ENCODE measurements around the gene TIMM17A. TPM values are rescaled to one million over a fixed set of nuclear protein-coding genes. Genes with fewer than 3 reads are reported as not detected.

TIMM17A gene
- 10 to 100 TPM; 34.8 to 58.3 (median 45.5) TPM for polyA plus RNA-seq
- long read RNA-seq, donor 1, result 0 reads
- long read RNA-seq, donor 2, transcript TIMM17A-201 (6 exons, 1,659 nt), result major isoform, 6 of 6 reads
- long read RNA-seq, donor 2, partial matches to known transcripts, result 0 of 6 reads
- long read RNA-seq, donor 2, other reads (novel, unspliced or antisense), result 0 of 6 reads
- long read RNA-seq, donor 3, transcript TIMM17A-201 (6 exons, 1,659 nt), result major isoform, 9 of 11 reads
- long read RNA-seq, donor 3, partial matches to known transcripts, result 0 of 11 reads
- long read RNA-seq, donor 3, other reads (novel, unspliced or antisense), result 0 of 11 reads
- long read RNA-seq, donor 4, result 0 reads
- long read RNA-seq, donor 5, transcript TIMM17A-201 (6 exons, 1,659 nt), result major isoform, 6 of 16 reads
- long read RNA-seq, donor 5, partial matches to known transcripts, result 8 of 16 reads
- long read RNA-seq, donor 5, other reads (novel, unspliced or antisense), result 0 of 16 reads
- long read RNA-seq, donor 6, transcript TIMM17A-201 (6 exons, 1,659 nt), result major isoform, 10 of 10 reads
- long read RNA-seq, donor 6, partial matches to known transcripts, result 0 of 10 reads
- long read RNA-seq, donor 6, other reads (novel, unspliced or antisense), result 0 of 10 reads
- long read RNA-seq, donor 7, result 0 reads
- long read RNA-seq, donor 8, partial matches to known transcripts, result 0 of 5 reads
- long read RNA-seq, donor 8, other reads (novel, unspliced or antisense), result 0 of 5 reads
- long read RNA-seq, donor 9, partial matches to known transcripts, result 0 of 4 reads
- long read RNA-seq, donor 9, other reads (novel, unspliced or antisense), result 0 of 4 reads
- long read RNA-seq, donor 10, transcript TIMM17A-201 (6 exons, 1,659 nt), result major isoform, 11 of 25 reads
- long read RNA-seq, donor 10, partial matches to known transcripts, result 13 of 25 reads
- long read RNA-seq, donor 10, other reads (novel, unspliced or antisense), result 0 of 25 reads

- H3K27me3 ChIP-seq (ENCODE audit: control insufficient read depth in 3 of 3, insufficient read depth in 3 of 3, low read length in 3 of 3), result no peaks in the 10 kb centered on the region
- peak within 1 kb of the TSS; percentile 80 to 92 (median 86) for H3K4me3 ChIP-seq (ENCODE audit: low read depth in 1 of 3, low read length in 3 of 3)
- peaks cover 2 to 15% (median 6%) of the 10 kb centered on the region in 3 donors for H3K36me3 ChIP-seq (ENCODE audit: control insufficient read depth in 3 of 3, insufficient read depth in 2 of 3, low read depth in 1 of 3, low read length in 3 of 3)
- H3K4me1 ChIP-seq (ENCODE audit: control insufficient read depth in 3 of 3, insufficient read depth in 2 of 3, low read depth in 1 of 3, low read length in 2 of 3), result peaks cover 0 to 2% (median 0%) of the 10 kb centered on the region in 3 donors
- no peaks in the 10 kb centered on the region for H3K9me3 ChIP-seq (ENCODE audit: control insufficient read depth in 2 of 2, insufficient read depth in 1 of 2, low read depth in 1 of 2, low read length in 1 of 2)
- FAIRE-seq (no peak), DNase-seq (peak; percentile 98)
- WGBS, 3 donors, result 0 to 1% (median 0%) methylated on average over 36 to 43 of the region's 43 CpGs
- peak within 1 kb of the TSS; percentile 43 to 92 (median 87) for H3K27ac ChIP-seq (ENCODE audit: low read depth in 1 of 3, low read length in 2 of 3)
Observed at GRCh38 chr1:201955009-201955728, at the start of gene TIMM17A. Gene TIMM17A, plus strand, starts transcription at chr1:201955503. Its CDS starts 24 bp downstream, at chr1:201955527.

GRCh38 chr1:201906336-201906735, 49.0 kb upstream of the TIMM17A start:
- DNase-seq (no peak), FAIRE-seq (no peak)
- Histone ChIP-seq H3K27me3 (ENCODE audit: control insufficient read depth in 3 of 3, insufficient read depth in 3 of 3, low read length in 3 of 3) (peaks cover 0 to 2% (median 0%) of the 10 kb centered on the region in 3 donors), H3K4me3 (ENCODE audit: low read depth in 1 of 3, low read length in 3 of 3) (no peak overlapping the region), H3K4me1 (ENCODE audit: control insufficient read depth in 3 of 3, insufficient read depth in 2 of 3, low read depth in 1 of 3, low read length in 2 of 3) (no peaks in the 10 kb centered on the region), H3K27ac (ENCODE audit: low read depth in 1 of 3, low read length in 2 of 3) (peak overlapping the region in 2 of 3 donors; percentile 59 to 87), H3K9me3 (ENCODE audit: control insufficient read depth in 2 of 2, insufficient read depth in 1 of 2, low read depth in 1 of 2, low read length in 1 of 2) (no peaks in the 10 kb centered on the region), H3K36me3 (ENCODE audit: control insufficient read depth in 3 of 3, insufficient read depth in 2 of 3, low read depth in 1 of 3, low read length in 3 of 3) (peaks cover 0 to 2% (median 0%) of the 10 kb centered on the region in 3 donors)
- WGBS, 3 donors, result 87 to 98% (median 91%) methylated on average over 3 of the region's 3 CpGs

GRCh38 chr1:201907621-201908020, 47.7 kb upstream of the TIMM17A start:
- H3K9me3 ChIP-seq (ENCODE audit: control insufficient read depth in 2 of 2, insufficient read depth in 1 of 2, low read depth in 1 of 2, low read length in 1 of 2), result no peaks in the 10 kb centered on the region
- peak overlapping the region in 1 of 3 donors; percentile 12 for H3K27ac ChIP-seq (ENCODE audit: low read depth in 1 of 3, low read length in 2 of 3)
- H3K4me3 ChIP-seq (ENCODE audit: low read depth in 1 of 3, low read length in 3 of 3), result no peak overlapping the region
- peaks cover 0 to 2% (median 0%) of the 10 kb centered on the region in 3 donors for H3K36me3 ChIP-seq (ENCODE audit: control insufficient read depth in 3 of 3, insufficient read depth in 2 of 3, low read depth in 1 of 3, low read length in 3 of 3)
- no peaks in the 10 kb centered on the region for H3K4me1 ChIP-seq (ENCODE audit: control insufficient read depth in 3 of 3, insufficient read depth in 2 of 3, low read depth in 1 of 3, low read length in 2 of 3)
- H3K27me3 ChIP-seq (ENCODE audit: control insufficient read depth in 3 of 3, insufficient read depth in 3 of 3, low read length in 3 of 3), result peaks cover 0 to 2% (median 0%) of the 10 kb centered on the region in 3 donors
- no peak for FAIRE-seq
- 83 to 92% (median 90%) methylated on average over 6 of the region's 6 CpGs for WGBS, 3 donors
- DNase-seq, result no peak

- H3K4me1 ChIP-seq (ENCODE audit: control insufficient read depth in 3 of 3, insufficient read depth in 2 of 3, low read depth in 1 of 3, low read length in 2 of 3), result no peaks in the 10 kb centered on the region
- peaks cover 0 to 4% (median 0%) of the 10 kb centered on the region in 3 donors for H3K27me3 ChIP-seq (ENCODE audit: control insufficient read depth in 3 of 3, insufficient read depth in 3 of 3, low read length in 3 of 3)
- H3K4me3 ChIP-seq (ENCODE audit: low read depth in 1 of 3, low read length in 3 of 3), result no peak overlapping the region
- DNase-seq (no peak), FAIRE-seq (no peak)
- 65 to 75% (median 66%) methylated on average over 4 of the region's 4 CpGs for WGBS, 3 donors
- H3K9me3 ChIP-seq (ENCODE audit: control insufficient read depth in 2 of 2, insufficient read depth in 1 of 2, low read depth in 1 of 2, low read length in 1 of 2), result no peaks in the 10 kb centered on the region
- H3K36me3 ChIP-seq (ENCODE audit: control insufficient read depth in 3 of 3, insufficient read depth in 2 of 3, low read depth in 1 of 3, low read length in 3 of 3), result peaks cover 0 to under 1% (median 0%) of the 10 kb centered on the region in 3 donors
- no peak overlapping the region for H3K27ac ChIP-seq (ENCODE audit: low read depth in 1 of 3, low read length in 2 of 3)
Observed at GRCh38 chr1:201911826-201912571, 43.3 kb upstream of the TIMM17A start.

GRCh38 chr1:201912832-201913231, 42.5 kb upstream of the TIMM17A start:
- Histone ChIP-seq H3K4me3 (ENCODE audit: low read depth in 1 of 3, low read length in 3 of 3) (no peak overlapping the region), H3K4me1 (ENCODE audit: control insufficient read depth in 3 of 3, insufficient read depth in 2 of 3, low read depth in 1 of 3, low read length in 2 of 3) (no peaks in the 10 kb centered on the region), H3K27ac (ENCODE audit: low read depth in 1 of 3, low read length in 2 of 3) (peak overlapping the region in 1 of 3 donors; percentile 27), H3K36me3 (ENCODE audit: control insufficient read depth in 3 of 3, insufficient read depth in 2 of 3, low read depth in 1 of 3, low read length in 3 of 3) (no peaks in the 10 kb centered on the region), H3K9me3 (ENCODE audit: control insufficient read depth in 2 of 2, insufficient read depth in 1 of 2, low read depth in 1 of 2, low read length in 1 of 2) (no peaks in the 10 kb centered on the region), H3K27me3 (ENCODE audit: control insufficient read depth in 3 of 3, insufficient read depth in 3 of 3, low read length in 3 of 3) (peaks cover 0 to 4% (median 0%) of the 10 kb centered on the region in 3 donors)
- DNase-seq (no peak), FAIRE-seq (no peak)
- 64 to 78% (median 76%) methylated on average over 5 of the region's 5 CpGs for WGBS, 3 donors

- H3K27ac ChIP-seq (ENCODE audit: low read depth in 1 of 3, low read length in 2 of 3), result peak overlapping the region in 1 of 3 donors; percentile 14
Observed at GRCh38 chr1:201914456-201915235, 40.7 kb upstream of the TIMM17A start.

GRCh38 chr1:201916649-201917249, 38.6 kb upstream of the TIMM17A start:
- H3K27ac ChIP-seq (ENCODE audit: low read depth in 1 of 3, low read length in 2 of 3), result peak overlapping the region in 1 of 3 donors; percentile 75
- H3K27me3 ChIP-seq (ENCODE audit: control insufficient read depth in 3 of 3, insufficient read depth in 3 of 3, low read length in 3 of 3), result peaks cover 0 to 2% (median 0%) of the 10 kb centered on the region in 3 donors
- no peaks in the 10 kb centered on the region for H3K36me3 ChIP-seq (ENCODE audit: control insufficient read depth in 3 of 3, insufficient read depth in 2 of 3, low read depth in 1 of 3, low read length in 3 of 3)
- FAIRE-seq, result no peak
- no peaks in the 10 kb centered on the region for H3K4me1 ChIP-seq (ENCODE audit: control insufficient read depth in 3 of 3, insufficient read depth in 2 of 3, low read depth in 1 of 3, low read length in 2 of 3)
- DNase-seq, result peak; percentile 35
- 25 to 28% (median 25%) methylated on average over 11 of the region's 11 CpGs for WGBS, 3 donors
- no peaks in the 10 kb centered on the region for H3K9me3 ChIP-seq (ENCODE audit: control insufficient read depth in 2 of 2, insufficient read depth in 1 of 2, low read depth in 1 of 2, low read length in 1 of 2)
- H3K4me3 ChIP-seq (ENCODE audit: low read depth in 1 of 3, low read length in 3 of 3), result no peak overlapping the region

More at GRCh38 chr1:201914456-201915235, 40.7 kb upstream of the TIMM17A start:
- no peaks in the 10 kb centered on the region for H3K9me3 ChIP-seq (ENCODE audit: control insufficient read depth in 2 of 2, insufficient read depth in 1 of 2, low read depth in 1 of 2, low read length in 1 of 2)
- H3K36me3 ChIP-seq (ENCODE audit: control insufficient read depth in 3 of 3, insufficient read depth in 2 of 3, low read depth in 1 of 3, low read length in 3 of 3), result no peaks in the 10 kb centered on the region
- H3K4me3 ChIP-seq (ENCODE audit: low read depth in 1 of 3, low read length in 3 of 3), result no peak overlapping the region
- DNase-seq (no peak), FAIRE-seq (no peak)
- no peaks in the 10 kb centered on the region for H3K4me1 ChIP-seq (ENCODE audit: control insufficient read depth in 3 of 3, insufficient read depth in 2 of 3, low read depth in 1 of 3, low read length in 2 of 3)
- WGBS, 3 donors, result 70 to 72% (median 70%) methylated on average over 14 of the region's 14 CpGs
- peaks cover 0 to 4% (median 0%) of the 10 kb centered on the region in 3 donors for H3K27me3 ChIP-seq (ENCODE audit: control insufficient read depth in 3 of 3, insufficient read depth in 3 of 3, low read length in 3 of 3)
